ENCODE measurements around the gene SUN3.

GRCh38 chr7:47949703-47950102 is 79.2 kb downstream of the SUN3 start:
- TF ChIP-seq EZH2 (IDR thresholded peaks at IDR 0.05; ENCODE audit: borderline replicate concordance, low read length) (no peak), CTCF (IDR thresholded peaks at IDR 0.05; ENCODE audit: low read length) (no peak)

Measured in OCI-LY1 (cell line).